LNCaP clone FGC (cell line): ENCODE data around the gene UQCC2.

Experiments
- DNase-seq: peaks from one replicate; pipeline ENCODE4 v3.0.0-alpha.2; 2011; ENCODE audit warnings: low read depth
- H3K4me3 ChIP-seq: 2 replicates; pipeline ENCODE4 v1.5.1; 2011; ENCODE audit warnings: mild to moderate bottlenecking, low read depth, low read length, control low read depth
- TF ChIP-seq, protein P1 (sequence below): IDR thresholded peaks from 2 replicates; pipeline ENCODE4 v1.5.1; 2012; ENCODE audit warnings: mild to moderate bottlenecking; ENCODE audit not compliant: control insufficient read depth, insufficient read depth; ENCODE audit errors: extremely low read depth

Gene UQCC2

DNA sequence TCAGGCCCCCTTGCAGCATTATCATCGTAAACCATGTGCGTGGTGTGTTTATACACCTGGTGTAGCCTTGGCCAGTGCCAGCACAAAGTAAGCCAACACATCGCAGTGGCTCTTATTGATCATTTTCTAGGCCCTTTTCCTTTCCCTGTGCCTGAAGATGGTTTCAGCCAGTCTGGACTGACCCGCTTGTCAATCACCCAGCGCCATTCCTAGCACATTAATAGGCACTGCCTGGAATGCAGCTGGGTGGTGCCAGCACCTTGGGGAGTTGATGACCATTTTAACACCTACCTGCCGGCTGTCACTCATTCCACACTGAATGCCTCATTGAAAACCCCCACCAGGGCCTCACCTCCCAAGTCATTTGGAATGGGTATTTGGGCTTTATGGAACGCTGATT, 4.9 kb upstream of the UQCC2 start:
- TF ChIP-seq, protein P1, sequence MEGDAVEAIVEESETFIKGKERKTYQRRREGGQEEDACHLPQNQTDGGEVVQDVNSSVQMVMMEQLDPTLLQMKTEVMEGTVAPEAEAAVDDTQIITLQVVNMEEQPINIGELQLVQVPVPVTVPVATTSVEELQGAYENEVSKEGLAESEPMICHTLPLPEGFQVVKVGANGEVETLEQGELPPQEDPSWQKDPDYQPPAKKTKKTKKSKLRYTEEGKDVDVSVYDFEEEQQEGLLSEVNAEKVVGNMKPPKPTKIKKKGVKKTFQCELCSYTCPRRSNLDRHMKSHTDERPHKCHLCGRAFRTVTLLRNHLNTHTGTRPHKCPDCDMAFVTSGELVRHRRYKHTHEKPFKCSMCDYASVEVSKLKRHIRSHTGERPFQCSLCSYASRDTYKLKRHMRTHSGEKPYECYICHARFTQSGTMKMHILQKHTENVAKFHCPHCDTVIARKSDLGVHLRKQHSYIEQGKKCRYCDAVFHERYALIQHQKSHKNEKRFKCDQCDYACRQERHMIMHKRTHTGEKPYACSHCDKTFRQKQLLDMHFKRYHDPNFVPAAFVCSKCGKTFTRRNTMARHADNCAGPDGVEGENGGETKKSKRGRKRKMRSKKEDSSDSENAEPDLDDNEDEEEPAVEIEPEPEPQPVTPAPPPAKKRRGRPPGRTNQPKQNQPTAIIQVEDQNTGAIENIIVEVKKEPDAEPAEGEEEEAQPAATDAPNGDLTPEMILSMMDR = no peak
- H3K4me3 ChIP-seq = no peak overlapping the region
- peak; percentile 94 for DNase-seq

GRCh38 chr6:33714385-33715040, 3.0 kb upstream of the UQCC2 start:
- no peak overlapping the region for H3K4me3 ChIP-seq
- TF ChIP-seq, protein P1 = no peak
- DNase-seq = no peak

DNA sequence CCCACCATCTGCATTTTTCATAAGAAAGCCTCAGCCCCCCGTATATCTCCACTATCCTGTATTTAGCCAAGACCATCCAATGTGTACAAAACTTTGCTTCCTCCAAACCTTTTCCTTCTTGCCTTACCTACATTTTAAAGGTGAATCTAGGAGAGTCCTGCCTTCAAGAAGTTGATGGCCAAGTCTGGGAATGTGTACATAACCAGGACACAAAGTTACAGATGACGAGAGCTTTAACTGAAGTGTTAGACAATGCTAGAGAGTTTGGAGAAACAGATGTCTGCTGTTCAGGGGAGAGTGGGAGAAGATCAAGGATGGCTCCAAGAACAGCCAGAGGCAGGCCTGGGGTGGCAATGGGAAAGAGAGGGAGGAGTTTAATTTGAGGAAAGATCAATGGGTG, 2.3 kb upstream of the UQCC2 start:
- peak; percentile 66 for DNase-seq
- TF ChIP-seq, protein P1 = no peak
- H3K4me3 ChIP-seq = no peak overlapping the region

DNA sequence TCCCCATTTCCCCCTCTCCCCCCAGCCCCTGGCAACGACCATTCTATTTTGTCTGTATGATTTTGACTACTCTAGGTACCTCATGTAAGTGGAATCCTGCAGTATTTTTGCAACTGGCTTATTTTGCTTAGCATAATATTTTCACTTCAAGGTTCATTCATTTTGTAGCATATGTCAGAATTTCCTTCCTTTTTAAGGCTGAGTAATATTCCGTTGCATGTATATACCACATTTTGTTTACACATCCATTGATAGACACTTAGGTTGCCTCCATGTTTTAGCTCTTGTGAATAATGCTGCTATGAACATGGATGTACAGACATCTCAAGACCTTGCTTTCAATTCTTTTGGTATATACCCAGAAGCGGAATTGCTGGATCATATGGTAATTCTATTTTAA, 1.4 kb upstream of the UQCC2 start:
- DNase-seq = no peak
- H3K4me3 ChIP-seq = no peak overlapping the region
- TF ChIP-seq, protein P1 = no peak

DNA sequence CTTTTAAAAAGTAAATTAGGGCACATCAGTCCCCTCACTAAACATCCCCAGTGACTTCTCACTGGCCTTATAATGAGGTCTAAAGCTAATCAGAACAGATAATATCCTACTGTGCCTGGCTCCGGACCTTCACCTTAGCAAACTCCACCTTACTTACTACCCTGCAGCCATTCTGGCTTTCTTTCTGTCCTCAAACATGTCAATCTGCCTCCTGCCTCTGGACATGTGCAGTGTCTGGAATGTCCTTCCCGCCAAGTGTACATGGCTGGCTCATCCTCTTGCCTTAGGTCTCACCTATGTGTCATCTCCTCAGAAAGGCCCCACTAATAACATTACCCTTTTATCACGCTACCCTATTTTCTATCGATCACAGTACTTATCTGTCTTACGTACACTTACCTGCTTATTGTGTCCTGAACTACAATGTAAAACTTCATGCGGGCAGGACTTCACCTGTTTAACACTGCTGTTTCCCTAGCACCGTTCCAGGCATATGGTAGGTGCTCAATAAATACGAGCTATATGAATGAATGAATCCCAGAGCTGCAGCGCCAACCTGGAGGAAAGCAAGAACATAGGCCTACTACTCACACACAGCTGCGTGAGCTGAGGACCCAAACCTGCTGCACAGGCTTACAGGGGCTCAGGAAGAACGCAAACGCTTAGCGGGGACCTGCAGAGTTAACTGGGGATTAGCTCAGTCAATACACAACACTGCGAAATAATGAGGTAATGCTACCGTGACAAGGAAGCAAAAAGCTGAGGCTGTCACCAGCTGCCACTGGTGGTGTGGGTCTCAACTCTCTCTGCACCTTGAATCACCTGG, 991 bp downstream of the UQCC2 start:
- no peak for DNase-seq
- peak overlapping the region; percentile 85 for H3K4me3 ChIP-seq
- TF ChIP-seq, protein P1 = no peak

DNA sequence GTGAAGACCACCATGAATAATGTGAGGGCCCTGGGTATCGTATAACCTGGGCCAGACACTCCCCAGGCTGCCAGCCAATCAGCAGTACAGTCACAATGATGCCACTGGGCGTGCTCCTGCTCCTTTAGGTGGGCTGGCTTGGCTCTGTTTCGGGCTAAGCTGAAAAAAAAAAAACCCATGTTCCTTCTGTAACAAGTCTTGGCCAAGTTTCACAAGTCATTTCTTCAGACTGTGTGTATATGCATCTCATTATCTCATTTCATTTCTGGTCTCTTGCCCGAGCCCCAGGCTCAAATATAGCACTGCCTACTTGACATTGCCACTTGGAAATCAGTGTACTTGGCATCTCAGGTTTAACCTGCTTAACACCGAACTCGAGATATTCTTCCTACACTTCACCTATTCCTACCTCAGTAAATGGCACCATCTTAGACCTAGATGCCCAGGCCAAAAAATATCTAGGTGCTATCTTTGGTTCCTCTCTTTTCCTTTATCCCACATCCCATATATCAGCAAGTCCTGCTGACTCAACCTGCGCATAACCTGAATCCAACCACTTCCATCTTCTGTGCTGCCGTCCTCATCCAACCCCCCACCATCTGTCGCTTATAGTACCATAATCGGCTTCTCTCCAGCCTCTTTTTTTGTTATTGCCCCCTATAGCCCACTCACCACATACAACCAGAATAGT, 1.8 kb downstream of the UQCC2 start:
- TF ChIP-seq, protein P1 = no peak
- H3K4me3 ChIP-seq = no peak overlapping the region
- DNase-seq = no peak
